ENCODE data around the gene PTGER1.

PTGER1 gene

DNA sequence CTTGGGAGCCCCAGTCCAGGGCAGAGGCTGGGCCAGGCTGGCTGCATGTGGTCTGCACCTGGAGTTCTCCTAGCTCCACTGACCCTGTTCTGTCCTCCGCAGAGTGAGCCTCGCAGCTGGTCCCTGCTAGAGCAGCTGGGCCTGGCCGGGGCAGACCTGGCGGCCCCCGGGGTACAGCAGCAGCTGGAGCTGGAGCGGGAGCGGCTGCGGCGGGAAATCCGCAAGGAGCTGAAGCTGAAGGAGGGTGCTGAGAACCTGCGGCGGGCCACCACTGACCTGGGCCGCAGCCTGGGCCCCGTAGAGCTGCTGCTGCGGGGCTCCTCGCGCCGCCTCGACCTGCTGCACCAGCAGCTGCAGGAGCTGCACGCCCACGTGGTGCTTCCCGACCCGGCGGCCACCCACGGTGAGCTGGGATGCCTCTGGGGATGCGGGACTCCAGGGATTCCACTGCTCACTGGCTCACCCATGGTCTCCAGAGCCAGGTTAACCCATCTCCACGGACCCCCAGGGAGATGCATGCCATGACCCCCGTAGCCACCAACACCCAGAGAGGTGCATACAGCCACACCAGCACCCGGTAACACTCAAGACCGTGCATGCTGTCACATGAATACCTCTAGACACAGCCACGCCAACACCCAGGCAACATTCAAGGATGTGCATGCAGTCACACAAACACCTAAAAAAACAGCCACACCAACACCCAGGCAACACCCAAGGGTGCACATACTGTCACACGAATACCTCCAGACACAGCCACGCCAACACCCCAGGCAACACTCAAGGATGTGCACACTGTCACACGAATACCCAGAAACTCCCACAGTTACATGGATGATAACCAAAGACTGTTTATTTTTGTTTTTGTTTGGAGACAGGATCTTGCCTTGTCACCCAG is 33.9 kb downstream of the PTGER1 start:
- no peak for DNase-seq (ENCODE audit: low spot score)

DNA sequence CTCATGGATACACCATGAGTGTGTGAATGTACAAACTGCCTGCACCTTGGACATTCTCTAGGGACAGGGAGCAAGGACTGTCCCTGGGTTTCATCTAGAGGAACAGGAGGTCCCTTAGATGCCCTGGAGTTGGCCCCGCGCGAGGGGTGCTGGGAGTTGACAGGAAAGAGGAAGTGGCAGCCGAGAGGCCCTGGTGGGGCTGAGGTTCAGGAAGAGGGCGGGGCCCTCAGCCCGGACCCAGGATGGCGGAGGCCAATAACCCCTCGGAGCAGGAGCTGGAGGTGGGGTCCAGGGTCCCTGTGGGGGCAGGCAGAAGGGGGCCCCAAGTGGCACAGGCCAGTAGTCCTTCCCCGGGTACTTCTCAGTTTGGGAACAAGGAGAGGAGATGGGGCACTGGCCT is 35.1 kb downstream of the PTGER1 start:
- DNase-seq (ENCODE audit: low spot score): no peak

DNA sequence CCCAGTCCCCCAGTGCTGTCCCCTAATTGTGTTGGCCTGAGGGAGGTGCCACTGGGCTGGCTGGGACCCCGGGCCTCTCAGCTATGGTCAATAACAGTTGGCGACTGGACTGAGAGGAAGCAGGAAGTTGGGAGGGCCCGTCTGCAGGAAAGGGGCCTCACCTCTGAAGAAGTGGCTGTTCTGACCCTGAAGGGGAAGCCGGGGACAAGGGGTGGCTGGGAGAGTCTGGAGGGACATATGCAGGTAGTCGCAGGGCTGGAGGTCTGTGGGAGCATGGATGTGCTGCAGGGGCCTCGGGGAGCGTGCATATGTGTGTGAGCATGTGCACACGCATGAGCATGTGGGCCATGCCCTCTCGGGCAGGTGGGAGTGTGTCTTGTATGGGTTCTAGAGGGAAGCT is 36.1 kb downstream of the PTGER1 start:
- no peak for DNase-seq (ENCODE audit: low spot score)

DNA sequence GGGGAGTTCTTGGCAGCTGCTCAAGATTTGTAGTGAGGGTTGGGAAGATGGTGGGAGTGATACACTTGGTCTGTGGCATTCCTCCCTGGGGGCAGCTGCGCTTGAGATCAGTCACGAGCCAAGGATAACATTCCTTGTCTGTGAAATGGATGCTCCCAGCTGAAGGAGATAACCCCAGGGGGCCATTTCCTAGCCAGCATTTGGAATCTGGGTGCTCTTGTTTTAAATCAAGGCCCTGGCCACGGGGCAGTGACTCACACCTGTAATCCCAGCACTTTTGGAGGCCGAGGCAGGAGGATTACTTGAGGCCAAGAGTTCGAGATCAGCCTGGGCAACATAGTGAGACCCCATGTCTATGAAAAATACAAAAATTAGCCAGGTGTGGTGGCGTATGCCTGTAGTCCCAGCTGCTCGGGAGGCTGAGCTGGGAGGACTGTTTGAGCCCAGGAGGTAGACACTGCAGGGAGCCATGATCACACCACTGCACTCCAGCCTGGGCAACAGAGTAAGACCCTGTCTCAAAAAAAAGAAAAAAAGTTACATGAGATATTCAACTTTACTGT is 37.5 kb downstream of the PTGER1 start:
- DNase-seq (ENCODE audit: low spot score): no peak

DNA sequence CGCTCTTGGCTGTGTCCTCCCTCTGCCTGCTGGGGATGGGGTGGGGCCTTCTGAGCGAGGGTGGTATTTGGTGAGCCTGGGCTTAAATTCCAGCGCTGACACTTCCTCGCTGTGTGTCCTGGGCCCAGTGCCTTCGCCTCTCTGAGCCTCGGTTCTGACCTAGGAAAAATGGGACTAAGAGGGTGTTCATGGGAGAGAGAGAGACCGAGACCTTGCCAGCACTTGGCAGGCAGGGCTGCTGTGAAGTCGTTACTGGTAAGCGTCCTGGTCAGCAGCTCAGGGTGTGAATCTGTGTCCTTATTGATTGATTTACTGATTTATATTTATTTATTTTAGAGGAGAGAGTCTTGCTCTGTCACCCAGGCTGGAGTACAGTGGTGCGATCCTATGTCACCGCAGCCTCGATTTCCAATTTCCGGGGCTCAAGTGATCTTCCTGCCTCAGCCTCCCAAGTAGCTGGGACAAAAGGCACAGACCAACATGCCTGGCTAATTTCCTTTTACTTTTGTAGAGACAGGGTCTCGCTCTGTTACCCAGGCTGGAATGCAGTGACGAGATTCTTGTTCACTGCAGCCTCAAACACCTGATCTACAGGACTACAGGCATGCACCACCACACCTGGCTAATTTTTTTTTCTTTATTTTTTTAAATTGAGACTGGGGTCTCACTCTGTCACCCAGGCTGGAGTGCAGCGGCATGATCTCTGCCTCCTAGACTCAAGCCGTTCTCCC is 39.7 kb downstream of the PTGER1 start:
- DNase-seq (ENCODE audit: low spot score): no peak

DNA sequence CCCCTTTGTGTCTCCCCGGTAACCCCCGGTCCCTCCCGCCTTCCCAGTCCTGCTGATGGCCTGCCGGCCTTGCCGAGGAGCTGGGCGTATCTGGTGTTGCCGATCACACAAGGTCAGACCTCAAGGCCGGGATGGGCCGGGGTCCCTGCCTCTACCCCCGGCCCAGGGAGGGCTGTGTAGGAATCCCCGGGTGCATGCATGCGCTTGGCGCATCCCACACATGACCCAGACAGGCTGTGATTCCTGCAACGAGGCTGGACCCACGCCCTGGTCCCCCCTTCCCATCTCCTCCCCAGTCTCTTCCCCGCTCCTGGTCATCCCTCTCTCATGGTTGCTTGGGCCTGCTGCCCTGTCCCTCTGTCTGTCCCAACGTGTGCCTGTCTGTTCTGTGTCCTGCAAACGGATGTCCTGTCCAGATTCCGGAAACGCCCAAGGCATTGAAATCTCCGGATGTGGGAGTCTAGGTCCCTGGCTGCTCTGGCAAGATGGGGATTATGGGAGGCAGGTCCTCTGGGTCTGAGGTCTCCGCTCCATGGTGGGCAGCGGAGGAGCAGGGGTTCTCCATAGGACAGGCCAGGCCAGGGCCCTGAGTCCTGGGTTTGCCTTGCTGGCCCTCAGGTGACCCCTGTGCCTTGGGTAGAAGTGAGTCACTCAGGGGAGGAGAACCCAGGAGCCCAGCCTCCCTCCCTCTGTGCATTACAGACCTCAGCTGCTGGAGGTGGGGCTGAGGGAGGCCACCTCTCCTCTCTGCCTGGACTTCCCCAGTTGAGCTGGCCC is 40.4 kb downstream of the PTGER1 start:
- DNase-seq (ENCODE audit: low spot score): peak; percentile 73

DNA sequence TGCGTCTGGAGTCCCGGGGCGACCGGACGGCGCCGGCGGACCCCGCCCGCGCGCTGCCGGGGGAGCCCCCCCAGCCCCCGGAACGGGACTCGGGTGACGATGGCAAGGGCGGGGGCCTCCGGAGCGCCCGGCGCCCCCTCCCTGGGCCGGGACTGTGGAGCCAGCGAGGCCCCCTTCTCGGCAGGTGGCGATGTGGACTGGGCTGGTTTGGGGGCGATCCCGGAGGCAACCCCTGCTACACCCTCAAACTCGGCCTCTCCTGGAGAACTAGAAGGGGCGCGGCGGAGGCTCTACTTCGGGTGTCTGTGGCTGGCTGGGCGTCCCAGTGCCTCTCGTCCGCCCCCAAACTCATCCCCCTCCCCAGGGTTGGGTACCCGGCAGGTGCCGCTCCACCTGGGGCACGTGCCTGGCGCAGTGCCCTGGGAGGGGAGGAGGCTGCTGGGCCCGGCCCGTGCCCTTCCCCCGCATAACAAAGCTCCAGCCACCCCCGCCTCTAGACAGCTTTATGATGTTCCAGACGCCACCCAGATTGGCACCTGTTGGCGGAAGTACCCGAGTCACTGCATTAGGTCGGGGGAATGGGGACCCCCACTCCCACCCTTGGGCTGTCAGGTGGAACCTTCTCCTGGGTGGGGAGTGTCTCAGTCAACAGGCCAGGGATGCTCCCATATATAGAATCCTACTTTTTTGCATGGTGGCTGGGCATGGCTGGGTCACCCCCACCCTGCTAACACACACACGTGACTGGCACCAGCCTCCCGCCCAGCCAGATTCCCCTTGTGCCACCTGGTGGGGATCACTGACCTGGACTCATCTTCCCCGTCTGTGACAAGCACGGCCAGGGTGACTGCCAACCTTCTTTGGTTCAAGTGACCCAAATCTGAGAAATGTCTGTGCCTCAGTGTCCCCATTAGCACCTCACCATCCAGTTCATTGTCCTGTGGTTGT is 41.3 kb downstream of the PTGER1 start:
- DNase-seq (ENCODE audit: low spot score): no peak

DNA sequence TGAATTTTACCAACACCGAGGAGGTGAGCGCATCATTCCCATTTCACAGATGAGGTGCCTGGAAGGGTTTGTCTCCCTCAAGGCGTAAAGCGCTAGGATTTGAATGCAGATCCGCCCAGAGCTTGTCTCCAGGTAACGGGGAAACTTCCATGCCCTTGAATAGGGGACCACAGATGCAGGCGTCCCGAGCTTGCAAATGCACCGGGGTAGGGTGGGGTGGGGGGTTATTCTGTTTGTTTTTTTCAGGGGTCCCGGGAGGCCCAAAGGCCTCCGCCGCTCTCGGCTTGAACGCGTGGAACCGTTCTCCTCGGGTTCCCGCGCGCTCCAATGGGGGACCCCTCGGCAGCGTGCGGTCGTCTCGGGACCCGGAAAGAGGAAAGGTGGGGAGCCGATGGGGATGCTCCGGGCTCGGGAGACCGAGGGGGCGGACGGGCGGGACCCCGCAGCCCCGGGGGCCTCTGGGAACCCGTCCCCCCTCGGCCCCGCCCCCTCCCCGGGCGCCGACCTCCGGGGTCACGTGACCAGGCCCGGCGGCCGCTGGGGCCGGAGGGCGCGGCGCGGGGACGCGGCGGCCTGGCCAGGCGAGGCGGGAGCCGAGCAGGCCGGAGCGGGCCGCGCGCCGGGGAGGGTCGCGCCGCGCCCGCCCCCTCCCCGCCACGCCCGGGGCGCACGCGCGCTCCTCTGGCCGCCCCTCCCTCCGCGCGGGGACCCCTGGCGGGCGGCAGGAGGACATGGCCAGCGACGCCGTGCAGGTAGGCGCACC is 42.2 kb downstream of the PTGER1 start, which contains the start of gene PKN1:
Gene PKN1, plus strand, starts transcription at position 516 of the 763 bp plus-strand sequence. Its CDS starts 216 bp downstream, at position 732.
- peak; percentile 75 for DNase-seq (ENCODE audit: low spot score)

DNA sequence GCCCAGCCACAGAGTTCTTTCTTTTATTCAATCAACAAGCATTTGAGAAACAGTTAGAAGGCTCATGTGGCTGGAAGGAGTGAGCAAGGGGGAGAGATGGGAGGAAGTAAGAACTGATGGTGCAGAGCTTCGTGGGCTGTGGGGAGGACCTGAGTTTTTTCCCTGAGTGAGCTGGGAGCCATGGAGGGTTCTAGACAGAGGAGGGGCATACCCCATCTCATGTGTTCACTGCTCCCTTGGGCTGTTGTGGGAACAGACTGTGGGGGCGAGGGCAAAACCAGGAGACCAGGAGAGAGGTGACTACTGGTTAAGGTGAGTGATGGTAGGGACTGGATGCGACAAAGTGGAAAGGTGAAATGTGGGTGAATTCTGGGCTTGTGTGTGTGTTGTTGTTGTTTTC is 44.4 kb downstream of the PTGER1 start:
- no peak for DNase-seq (ENCODE audit: low spot score)

DNA sequence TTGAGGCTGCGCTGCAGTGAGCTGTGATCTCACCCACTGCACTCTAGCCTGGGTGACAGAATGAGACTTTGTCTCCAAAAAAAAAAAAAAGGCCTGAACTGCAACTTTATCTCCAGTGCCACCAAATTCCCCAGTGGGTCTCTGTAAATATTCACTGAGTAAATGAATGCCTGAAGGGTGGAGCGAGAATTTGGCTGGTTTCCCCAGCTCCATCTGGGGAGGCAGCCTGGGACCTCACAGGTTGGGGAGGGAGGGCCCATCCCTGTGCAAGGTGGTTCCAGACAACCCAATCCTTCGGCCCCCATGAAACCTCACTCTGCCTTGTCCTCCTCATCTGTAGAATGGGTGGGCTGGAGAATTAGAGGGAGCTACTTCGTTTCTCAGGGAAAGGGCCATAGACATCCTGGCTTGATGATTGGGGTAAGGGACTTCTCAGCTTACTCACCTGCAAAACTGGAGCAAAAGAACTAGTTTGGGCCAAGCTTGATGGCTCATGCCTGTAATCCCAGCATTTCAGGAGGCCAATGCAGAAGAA is 46.2 kb downstream of the PTGER1 start:
- no peak for DNase-seq (ENCODE audit: low spot score)

DNA sequence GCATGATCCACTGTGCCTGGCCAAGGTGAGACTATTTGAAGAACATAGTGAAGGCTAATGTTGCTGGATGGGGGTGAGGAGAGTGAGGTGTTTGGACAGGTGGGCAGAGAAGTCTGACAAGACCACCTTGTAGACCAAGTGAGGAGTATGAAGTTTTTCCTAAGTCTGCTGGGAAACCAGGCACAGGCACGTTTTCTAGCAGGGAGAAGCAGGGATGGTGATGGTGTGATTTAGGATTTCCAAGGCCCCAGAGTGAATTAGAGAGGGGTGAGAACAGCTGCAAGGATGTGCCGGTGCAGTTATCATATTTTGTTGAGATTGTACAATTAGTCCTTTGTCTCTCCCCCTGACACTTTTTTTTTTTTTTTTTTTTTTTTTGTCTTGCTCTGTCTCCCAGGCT is 47.7 kb downstream of the PTGER1 start:
- no peak for DNase-seq (ENCODE audit: low spot score)

DNA sequence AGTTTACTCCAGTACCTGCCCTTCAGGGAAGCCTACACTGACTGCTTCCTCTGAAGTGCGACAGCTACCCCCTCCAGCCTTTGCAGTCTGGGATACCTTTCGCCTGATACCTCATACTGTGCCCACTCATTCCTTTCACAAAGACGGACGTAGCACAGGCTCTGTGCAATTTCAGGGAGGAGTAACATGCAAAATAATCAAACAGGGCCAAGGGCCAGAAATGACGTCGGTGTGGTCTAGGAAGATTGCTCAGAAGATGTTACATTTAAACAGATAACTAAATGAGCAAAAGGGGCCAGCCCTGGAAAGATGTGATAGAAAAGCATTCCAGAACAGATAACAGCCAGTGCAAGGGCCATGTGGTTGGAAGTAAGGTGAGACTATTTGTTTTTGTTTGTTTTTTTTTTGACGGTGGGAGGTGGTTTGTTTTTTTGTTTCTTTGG is 49.4 kb downstream of the PTGER1 start:
- DNase-seq (ENCODE audit: low spot score): no peak

Measured in hepatic stellate cell (primary cell).